GM18508 (cell line): ENCODE results near the gene NHP2.
"Not testable (repeated sequence)": the region's sequence is repeated elsewhere in the genome, so short reads cannot be mapped to it uniquely, and the experiment has no call there.

ENCODE experiments used
- ATAC-seq: cut with Tn5 transposase; IDR thresholded peaks from one replicate; pipeline ENCODE4 v1.9.1; 2021; ENCODE audit warnings: moderate number of reproducible peaks; ENCODE audit not compliant: insufficient read depth, unreplicated experiment

The NHP2 gene

DNA sequence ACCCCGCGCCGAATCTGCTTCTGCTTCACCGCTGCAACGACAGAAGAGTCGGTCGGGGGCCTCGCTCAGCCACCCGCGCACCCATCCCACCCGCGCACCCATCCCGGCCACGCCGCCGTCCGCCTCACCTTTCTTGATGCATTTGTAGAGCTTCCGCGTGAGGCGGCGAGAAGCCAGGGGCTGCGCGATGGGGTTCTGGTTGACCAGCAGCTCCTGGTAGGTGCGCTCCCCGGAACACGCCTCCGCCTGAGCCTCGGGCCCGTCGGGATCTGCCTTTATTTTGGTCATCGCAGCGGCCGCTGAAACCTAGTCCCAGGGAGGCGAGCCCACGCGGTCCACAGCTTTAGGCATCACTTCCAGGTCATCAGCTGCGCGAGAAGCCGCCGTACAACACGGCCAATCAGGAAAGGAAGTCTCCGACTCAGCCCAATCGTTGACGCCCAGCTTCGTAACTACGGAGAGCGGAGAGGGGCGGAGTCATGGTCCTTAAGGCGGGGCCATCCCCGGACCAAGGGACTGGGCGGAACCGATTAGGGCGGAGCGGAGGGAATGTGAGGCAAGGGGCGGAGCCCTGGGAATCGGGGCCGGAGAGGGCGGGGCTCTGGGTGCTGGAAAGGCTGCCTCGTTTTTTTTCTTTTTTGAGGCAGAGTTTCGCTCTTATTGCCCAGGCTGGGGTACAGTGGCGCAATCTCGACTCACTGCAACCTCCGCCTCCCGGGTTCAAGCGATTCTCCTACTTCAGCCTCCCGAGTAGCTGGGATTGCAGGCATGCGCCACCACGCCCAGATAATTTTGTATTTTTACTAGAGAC lies at the start of gene NHP2:
Gene NHP2 (minus strand): TSS at position 356 of the 811 bp plus-strand sequence. CDS start 68 bp downstream, at position 288.
- ATAC-seq = peak; percentile 97

GRCh38 chr5:178202541-178202940 lies 48.9 kb upstream of the NHP2 start:
- ATAC-seq = no peak

DNA sequence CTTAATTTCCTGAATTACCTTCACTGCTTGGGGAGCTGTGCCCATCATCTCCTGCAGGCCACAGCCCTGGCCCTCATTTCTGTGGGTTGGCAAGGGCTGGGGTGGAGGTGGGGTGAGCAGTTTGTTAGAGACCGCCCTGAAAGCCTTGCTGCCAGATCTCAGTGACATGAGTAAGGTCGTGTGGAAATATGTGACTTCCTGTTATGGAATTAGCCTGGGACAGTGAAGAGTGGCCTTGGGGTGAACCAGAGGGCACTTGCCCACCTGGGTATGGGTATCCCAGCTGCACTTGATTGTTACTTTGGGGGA lies 48.2 kb upstream of the NHP2 start:
- ATAC-seq = no peak

DNA sequence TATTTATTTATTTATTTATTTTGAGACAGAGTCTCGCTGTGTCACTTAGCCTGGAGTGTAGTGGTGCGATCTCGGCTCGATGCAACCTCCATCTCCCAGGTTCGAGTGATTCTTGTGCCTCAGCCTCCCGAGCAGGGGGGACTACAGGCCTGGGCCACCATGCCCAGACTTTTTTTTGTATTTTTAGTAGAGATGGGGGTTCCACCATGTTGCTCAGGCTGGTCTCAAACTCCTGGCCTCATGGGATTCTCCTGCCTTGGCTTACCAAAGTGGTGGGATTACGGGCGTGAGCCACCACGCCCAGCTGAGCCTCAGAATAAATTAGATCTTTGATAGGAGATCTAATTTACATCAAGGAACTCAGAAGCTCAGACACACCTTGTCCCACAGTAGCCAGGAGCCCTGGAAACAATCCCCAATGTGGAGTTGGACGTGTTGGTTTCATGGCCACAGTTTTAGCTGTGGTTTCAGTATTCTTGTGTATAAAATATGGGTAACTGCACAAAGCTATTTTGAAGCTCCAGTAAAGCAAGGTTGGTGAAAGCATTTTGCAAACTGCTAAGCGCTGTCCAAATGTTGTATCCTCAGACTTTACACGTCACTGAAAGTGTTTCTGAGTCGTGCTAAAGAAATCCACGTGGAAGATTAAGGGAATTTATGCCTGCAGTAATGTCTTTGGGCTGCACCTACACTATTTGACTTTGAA lies 47.7 kb upstream of the NHP2 start:
- ATAC-seq = no peak

DNA sequence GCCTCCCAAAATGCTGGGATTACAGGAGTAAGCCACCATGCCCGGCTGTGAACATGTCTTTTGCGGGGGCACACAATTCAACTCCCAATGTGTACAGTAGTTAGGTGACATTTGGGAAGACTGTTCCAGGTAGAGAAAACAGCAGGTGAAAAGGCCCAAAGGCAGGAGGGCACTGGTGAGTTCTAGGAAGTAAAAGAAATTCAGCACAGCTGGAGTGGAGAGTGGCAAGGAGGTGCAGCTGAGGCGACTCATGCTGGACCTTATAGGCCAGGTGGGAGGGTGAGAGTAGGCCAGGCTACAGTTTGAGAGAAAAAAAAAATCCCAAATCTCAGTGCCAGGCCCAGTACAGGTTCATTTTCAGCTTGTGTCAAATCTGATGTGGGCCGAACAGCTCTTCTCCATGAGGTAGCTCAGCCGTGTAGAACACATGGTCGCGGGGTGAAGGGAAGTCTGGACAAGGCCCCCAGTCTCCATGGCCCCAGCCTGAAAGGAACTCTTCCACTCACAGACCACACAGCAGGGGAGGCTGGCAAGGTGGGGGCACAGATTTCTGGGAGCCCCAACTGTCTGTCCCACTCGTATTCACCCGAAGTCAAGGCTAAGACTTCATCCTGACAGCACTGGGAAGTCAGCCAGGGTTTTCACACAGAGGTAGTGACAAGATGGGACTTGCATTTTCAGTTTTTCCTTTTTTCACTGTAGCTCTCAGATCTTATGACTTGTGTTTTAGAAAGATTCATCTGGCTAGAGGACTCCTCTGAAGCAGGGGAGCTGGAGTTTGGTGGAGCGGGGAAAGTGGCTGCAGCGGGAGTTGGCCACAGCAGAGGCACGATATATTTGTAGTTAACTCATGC lies 46.1 kb upstream of the NHP2 start:
- ATAC-seq = no peak

- ATAC-seq = no peak
Measured at GRCh38 chr5:178198706-178199105, 45.0 kb upstream of the NHP2 start.

DNA sequence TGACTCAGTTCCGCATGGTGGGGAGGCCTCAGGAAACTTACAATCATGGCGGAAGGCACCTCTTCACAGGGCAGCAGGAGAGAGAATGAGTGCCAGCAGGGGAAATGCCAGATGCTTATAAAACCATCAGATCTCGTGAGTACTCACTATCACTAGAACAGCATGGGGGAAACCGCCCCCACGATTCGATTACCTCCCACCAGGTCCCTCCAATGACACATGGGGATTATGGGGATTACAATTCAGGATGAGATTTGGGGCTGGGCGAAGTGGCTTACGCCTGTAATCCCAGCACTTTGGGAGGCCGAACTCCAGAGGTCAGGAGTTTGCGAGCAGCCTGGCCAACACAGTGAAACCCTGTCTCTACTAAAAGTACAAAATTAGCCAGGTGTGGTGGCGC lies 44.5 kb upstream of the NHP2 start:
- not testable (repeated sequence) for ATAC-seq

DNA sequence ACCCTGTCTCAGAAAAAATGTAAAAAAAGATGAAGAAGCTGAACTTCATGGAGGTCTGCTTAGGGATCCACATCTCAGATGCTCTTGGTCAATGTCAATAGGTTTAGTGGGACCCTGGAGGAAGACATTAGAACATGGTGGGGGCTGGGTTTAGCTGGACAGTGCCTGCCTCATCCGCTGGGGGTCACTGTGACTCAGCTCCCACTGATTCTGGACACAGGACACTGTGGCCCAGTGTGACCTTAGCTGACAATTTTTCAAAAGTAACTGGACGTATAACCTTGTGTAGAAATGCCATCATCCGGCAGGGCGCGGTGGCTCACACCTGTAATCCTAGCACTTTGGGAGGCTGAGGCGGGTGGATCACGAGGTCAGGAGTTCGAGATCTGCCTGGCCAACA lies 43.3 kb upstream of the NHP2 start:
- no peak for ATAC-seq

- no peak for ATAC-seq
Measured at GRCh38 chr5:178196281-178196812, 42.7 kb upstream of the NHP2 start.

GRCh38 chr5:178194026-178194425 lies 40.3 kb upstream of the NHP2 start:
- no peak for ATAC-seq

GRCh38 chr5:178193251-178193809 lies 39.6 kb upstream of the NHP2 start:
- ATAC-seq = no peak

- ATAC-seq = no peak
Measured at GRCh38 chr5:178192787-178193186, 39.1 kb upstream of the NHP2 start.

- no peak for ATAC-seq
Measured at GRCh38 chr5:178192244-178192643, 38.6 kb upstream of the NHP2 start.

- ATAC-seq = no peak
Measured at GRCh38 chr5:178191661-178192060, 38.0 kb upstream of the NHP2 start.

DNA sequence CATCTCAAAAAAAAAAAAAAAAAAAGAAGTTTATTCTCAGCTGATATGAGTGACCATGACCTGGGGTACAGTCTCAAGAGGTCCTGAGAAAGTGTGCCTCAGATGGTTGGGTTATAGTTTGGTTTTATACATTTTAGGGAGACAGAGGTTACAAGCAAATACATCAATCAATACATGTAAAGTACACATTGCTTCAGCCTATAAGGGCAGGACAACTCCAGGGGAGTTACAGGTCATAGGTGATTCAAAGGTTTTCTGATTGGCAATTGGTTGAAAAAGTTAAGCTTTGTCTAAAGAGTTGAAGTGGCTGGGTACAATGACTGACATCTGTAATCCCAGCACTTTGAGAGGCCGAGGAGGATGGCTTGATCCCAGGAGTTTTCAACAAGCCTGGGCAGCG lies 35.7 kb upstream of the NHP2 start:
- ATAC-seq = no peak

DNA sequence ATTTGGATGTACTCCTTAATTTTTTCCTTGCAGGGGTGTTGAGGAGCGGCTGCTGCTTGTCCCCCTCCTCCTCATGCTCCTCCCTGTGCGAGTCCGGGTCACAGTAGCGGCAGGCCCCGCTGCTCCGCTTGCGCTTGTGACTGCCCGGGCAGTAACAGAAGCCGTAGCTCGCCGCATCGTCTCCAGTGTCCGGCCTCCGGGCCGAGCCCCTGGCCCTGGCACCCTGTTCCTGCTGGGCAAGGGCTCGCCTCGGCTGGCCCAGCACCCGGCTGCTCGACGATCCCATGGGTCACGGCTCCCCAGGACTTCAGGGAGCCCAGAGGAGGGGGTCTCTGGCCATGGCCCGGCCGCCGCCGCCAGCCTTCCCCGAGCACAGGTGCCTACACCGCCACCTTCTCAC lies 33.3 kb upstream of the NHP2 start, which contains the start of gene GMCL2:
Gene GMCL2 (minus strand): TSS at position 358 of the 400 bp plus-strand sequence. CDS start 72 bp downstream, at position 286.
- ATAC-seq = no peak

- no peak for ATAC-seq
Measured at GRCh38 chr5:178186427-178186826, 32.7 kb upstream of the NHP2 start.

GRCh38 chr5:178182158-178182876 lies 28.6 kb upstream of the NHP2 start:
- ATAC-seq = no peak

DNA sequence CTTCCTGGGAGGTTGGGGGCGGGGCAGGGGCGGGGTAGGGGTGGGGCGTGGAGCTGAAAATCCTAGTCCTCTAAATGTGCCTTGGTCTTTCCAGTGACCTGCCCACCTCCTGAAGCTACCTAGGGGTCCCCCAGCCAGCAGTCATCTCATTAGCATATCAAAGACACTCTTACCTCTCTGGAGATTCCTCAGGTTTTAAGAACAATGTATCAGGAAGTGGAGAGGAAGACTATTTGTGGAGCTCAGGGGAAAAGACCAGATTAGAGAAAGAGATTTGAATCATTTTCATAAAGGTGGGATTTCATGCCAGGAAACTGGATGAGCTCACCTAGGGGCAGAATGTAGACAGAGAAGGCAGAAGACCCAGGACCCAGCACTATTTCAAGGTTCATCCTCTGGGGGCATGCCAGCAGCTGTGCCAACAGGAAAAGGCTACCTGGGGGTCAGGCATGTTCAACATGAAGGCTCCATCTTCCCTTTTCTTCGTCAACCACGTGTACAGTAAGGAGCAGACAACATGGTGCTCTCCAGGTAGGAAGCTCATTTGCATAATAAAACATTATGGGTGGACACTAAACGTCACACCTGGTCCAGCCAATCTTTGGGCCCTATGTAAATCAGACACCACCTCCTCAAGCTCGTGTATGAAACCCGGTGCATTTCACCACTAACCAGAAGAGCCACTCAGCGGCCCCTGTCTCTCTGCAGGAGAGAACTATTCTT lies 26.6 kb upstream of the NHP2 start:
- ATAC-seq = no peak
